ENCODE measurements around the gene HINFP.
"Not testable (repeated sequence)": the region's sequence is repeated elsewhere in the genome, so short reads cannot be mapped to it uniquely, and the experiment has no call there.

HINFP gene

GRCh38 chr11:119100246-119100970 lies 21.0 kb upstream of the HINFP start:
- DNase-seq, result no peak

- no peak for DNase-seq
Observed at GRCh38 chr11:119100994-119101758, 20.2 kb upstream of the HINFP start.

- DNase-seq, result peak; percentile 97
Observed at GRCh38 chr11:119101759-119102423, 19.5 kb upstream of the HINFP start, which contains the start of gene DPAGT1. DPAGT1 (minus strand) TSS chr11:119101853; CDS start chr11:119101655, 198 bp downstream.

- DNase-seq, result not testable (repeated sequence)
Observed at GRCh38 chr11:119103161-119103664, 18.2 kb upstream of the HINFP start.

GRCh38 chr11:119103793-119104192 lies 17.6 kb upstream of the HINFP start:
- no peak for DNase-seq

- DNase-seq, result peak; percentile 92
Observed at GRCh38 chr11:119106564-119107537, 14.5 kb upstream of the HINFP start, which contains the start of gene C2CD2L. C2CD2L (plus strand) TSS chr11:119107344; CDS start chr11:119107742, 398 bp downstream.

- no peak for DNase-seq
Observed at GRCh38 chr11:119107538-119108145, 13.7 kb upstream of the HINFP start.

- DNase-seq, result peak; percentile 73
Observed at GRCh38 chr11:119108146-119108856, 13.1 kb upstream of the HINFP start.

- no peak for DNase-seq
Observed at GRCh38 chr11:119108857-119109221, 12.5 kb upstream of the HINFP start.

- no peak for DNase-seq
Observed at GRCh38 chr11:119109843-119110242, 11.5 kb upstream of the HINFP start.

- no peak for DNase-seq
Observed at GRCh38 chr11:119110439-119110838, 10.9 kb upstream of the HINFP start.

GRCh38 chr11:119111361-119111925 lies 9.9 kb upstream of the HINFP start:
- no peak for DNase-seq

GRCh38 chr11:119112314-119113020 lies 8.9 kb upstream of the HINFP start:
- DNase-seq, result no peak

- DNase-seq, result no peak
Observed at GRCh38 chr11:119113716-119114115, 7.7 kb upstream of the HINFP start.

- no peak for DNase-seq
Observed at GRCh38 chr11:119114351-119114750, 7.0 kb upstream of the HINFP start.

- DNase-seq, result no peak
Observed at GRCh38 chr11:119115484-119116234, 5.7 kb upstream of the HINFP start.

GRCh38 chr11:119116235-119116594 lies 5.2 kb upstream of the HINFP start:
- DNase-seq, result no peak

- no peak for DNase-seq
Observed at GRCh38 chr11:119116601-119117000, 4.8 kb upstream of the HINFP start.

GRCh38 chr11:119117004-119117706 lies 4.2 kb upstream of the HINFP start:
- DNase-seq, result no peak
